C4-2B (cell line): ENCODE measurements around the gene SHISA6.

Experiments used
- H3K27ac ChIP-seq: fragments of 450-650 bp; 2 replicates; pipeline ENCODE4 v1.5.1; 2017
- ZFX ChIP-seq: fragments of 450-650 bp; IDR thresholded peaks from 2 replicates; pipeline ENCODE4 v1.6.1; 2017
- TF ChIP-seq, protein P1 (sequence below): fragments of 450-650 bp; conservative IDR thresholded peaks from 2 replicates; pipeline ENCODE4 v1.5.1; 2017; ENCODE audit warnings: mild to moderate bottlenecking

Gene SHISA6

DNA sequence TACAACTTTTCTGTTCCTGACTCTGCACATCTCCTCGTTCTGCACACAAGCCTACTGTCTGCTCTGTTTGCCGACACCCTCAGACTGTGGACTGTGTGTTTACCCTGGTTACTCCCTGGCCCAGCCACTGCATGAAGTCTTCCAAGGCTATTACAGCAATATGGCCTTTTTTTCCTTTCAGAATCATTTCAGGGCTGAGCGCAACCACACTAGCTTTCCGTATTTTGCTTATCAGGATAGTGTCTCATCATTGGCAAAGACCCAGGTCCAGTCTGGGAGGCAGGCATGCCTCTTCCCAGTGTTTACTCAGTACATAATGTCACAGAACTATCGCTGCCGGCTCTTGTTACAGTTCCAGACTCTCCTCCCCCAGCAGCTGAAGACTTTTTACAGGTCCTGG is 367.4 kb downstream of the SHISA6 start:
- H3K27ac ChIP-seq = peak overlapping the region; percentile 79
- no peak; the same call in 1 of the 2 replicates for TF ChIP-seq ZFX
- TF ChIP-seq, protein P1, sequence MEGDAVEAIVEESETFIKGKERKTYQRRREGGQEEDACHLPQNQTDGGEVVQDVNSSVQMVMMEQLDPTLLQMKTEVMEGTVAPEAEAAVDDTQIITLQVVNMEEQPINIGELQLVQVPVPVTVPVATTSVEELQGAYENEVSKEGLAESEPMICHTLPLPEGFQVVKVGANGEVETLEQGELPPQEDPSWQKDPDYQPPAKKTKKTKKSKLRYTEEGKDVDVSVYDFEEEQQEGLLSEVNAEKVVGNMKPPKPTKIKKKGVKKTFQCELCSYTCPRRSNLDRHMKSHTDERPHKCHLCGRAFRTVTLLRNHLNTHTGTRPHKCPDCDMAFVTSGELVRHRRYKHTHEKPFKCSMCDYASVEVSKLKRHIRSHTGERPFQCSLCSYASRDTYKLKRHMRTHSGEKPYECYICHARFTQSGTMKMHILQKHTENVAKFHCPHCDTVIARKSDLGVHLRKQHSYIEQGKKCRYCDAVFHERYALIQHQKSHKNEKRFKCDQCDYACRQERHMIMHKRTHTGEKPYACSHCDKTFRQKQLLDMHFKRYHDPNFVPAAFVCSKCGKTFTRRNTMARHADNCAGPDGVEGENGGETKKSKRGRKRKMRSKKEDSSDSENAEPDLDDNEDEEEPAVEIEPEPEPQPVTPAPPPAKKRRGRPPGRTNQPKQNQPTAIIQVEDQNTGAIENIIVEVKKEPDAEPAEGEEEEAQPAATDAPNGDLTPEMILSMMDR = no peak

DNA sequence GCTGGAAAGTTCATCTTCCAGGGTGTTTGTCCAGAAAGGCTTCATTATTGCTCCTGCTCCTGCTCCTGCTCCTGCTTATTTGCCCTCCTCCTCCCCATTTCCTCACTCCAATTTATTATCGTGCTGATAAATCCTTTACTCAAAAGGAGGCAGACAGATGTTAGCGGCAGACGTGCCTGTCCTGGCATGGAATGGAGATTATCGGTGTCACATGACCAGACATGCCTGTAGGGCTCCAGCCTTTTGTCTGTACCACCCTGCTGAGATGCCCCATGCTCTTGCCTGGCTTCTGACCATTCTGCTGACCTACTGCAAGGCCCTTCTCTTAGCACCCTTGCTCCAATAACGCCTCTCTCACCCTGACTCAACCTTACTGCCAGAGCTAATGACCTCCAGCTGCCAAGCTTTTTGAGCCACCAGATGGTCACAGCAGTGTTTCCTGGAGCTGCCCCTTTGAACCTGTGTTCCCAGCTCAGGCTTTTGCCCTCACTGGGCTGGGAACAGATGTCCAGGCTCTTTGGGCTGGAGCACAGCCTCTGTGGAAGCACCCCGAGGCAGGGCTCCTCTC is 370.1 kb downstream of the SHISA6 start:
- TF ChIP-seq, protein P1 = no peak
- TF ChIP-seq ZFX = no peak
- H3K27ac ChIP-seq = 0 out of 2 replicates have a peak overlapping the region, but pooled peaks have one; percentile 0

DNA sequence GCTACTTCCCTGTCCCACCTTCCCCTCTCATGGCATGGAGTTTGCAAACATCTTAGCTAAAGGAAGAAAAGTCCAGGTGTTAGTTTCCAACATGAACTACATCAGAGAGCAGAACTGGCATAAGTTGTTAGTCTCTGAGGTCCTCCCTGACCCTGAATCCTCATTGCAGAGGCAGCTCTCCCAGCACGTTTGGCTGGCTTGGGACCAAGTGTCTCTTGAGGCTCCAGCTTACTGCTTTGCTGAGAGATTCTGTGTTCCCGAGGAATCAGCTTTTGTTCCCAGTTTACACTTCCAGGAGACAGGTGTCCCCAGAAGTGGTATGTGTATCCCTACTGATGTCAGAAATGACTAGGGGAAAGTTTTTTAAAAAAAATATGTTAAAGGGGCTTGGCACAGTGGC is 371.9 kb downstream of the SHISA6 start:
- TF ChIP-seq ZFX = no peak
- TF ChIP-seq, protein P1 = no peak
- H3K27ac ChIP-seq = no peak overlapping the region
